CD4-positive, alpha-beta T cell treated with Interleukin-21 for 1 hour (primary cell): ENCODE measurements around the gene PRM3.

ENCODE experiments used
- DNase-seq: peaks from one replicate; pipeline ENCODE4 v3.0.0-alpha.2; 2020

The PRM3 gene

DNA sequence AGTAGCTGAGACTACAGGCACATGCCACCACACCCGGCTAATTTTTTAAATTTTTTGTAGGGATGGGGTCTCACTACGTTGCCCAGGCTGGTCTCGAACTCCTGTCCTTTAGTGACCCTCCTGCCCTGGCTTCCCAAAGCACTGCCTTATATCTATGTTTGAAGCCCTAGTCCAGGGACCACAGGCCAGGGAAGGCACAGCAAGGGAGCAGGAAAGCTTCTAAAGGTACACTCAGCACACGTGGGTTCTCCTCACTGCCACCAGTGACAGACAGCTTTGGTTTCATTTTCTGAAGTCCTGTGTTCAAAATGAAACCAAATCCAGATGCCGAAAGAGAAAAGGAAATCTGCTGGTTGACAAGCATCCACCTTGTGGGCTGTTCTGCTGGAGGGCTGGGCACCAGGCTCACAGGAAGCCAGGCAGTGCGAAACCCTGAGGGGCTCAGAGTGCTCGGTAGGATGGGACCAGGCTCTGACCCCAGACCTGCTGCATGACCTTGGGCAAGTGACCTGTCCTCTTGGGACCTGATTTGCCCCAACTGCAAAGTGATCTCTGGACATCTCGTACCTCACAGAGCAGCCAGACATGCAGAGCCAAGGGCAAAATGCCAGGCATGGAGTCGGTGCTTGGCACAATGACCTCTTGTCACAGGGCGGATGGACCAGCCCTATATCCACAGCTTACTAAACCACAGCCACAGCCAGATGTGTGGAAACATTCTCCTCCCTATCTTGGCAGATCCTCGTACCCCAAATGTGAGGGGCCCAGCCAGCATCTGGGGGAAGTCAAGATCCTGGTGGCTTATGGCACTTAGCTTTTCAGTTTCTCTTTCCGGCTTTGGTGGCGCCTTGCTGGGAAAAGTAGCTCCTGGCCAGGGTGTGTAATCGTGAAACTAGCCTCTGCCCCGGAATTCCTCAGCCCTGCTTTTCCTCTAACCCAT is 14.6 kb downstream of the PRM3 start:
- peak; percentile 71 for DNase-seq

- DNase-seq: peak; percentile 76
These were observed 16.1 kb downstream of the PRM3 start for GRCh38 chr16:11257131-11257938.

- no peak for DNase-seq
These were observed 16.7 kb downstream of the PRM3 start for GRCh38 chr16:11256661-11257130.

GRCh38 chr16:11255737-11256660 is 17.4 kb downstream of the PRM3 start, which contains the start of gene SOCS1:
Gene SOCS1, minus strand, starts transcription at chr16:11256204. Its CDS starts 726 bp downstream, at chr16:11255478.
- DNase-seq: peak; percentile 90

DNA sequence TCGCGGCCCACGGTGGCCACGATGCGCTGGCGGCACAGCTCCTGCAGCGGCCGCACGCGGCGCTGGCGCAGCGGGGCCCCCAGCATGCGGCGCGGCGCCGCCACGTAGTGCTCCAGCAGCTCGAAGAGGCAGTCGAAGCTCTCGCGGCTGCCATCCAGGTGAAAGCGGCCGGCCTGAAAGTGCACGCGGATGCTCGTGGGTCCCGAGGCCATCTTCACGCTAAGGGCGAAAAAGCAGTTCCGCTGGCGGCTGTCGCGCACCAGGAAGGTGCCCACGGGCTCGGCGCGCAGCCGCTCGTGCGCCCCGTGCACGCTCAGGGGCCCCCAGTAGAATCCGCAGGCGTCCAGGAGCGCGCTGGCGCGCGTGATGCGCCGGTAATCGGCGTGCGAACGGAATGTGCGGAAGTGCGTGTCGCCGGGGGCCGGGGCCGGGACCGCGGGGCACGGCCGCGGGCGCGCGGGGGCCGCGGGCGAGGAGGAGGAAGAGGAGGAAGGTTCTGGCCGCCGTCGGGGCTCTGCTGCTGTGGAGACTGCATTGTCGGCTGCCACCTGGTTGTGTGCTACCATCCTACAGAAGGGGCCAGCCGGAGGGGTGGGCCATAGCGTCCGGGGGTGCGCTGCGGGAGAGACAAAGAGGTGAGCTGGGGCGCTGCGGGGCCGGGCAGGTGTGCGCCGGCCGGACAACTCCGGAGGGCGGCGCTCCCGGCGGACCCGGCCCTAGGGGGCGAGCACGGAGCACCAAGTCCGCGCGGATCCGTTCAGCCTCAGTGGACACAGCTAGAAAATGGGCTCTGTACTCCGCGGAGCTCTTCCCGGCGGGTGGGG is 18.3 kb downstream of the PRM3 start:
- DNase-seq: peak; percentile 69

- DNase-seq: peak; percentile 26
These were observed 19.2 kb downstream of the PRM3 start for GRCh38 chr16:11253995-11254912.

DNA sequence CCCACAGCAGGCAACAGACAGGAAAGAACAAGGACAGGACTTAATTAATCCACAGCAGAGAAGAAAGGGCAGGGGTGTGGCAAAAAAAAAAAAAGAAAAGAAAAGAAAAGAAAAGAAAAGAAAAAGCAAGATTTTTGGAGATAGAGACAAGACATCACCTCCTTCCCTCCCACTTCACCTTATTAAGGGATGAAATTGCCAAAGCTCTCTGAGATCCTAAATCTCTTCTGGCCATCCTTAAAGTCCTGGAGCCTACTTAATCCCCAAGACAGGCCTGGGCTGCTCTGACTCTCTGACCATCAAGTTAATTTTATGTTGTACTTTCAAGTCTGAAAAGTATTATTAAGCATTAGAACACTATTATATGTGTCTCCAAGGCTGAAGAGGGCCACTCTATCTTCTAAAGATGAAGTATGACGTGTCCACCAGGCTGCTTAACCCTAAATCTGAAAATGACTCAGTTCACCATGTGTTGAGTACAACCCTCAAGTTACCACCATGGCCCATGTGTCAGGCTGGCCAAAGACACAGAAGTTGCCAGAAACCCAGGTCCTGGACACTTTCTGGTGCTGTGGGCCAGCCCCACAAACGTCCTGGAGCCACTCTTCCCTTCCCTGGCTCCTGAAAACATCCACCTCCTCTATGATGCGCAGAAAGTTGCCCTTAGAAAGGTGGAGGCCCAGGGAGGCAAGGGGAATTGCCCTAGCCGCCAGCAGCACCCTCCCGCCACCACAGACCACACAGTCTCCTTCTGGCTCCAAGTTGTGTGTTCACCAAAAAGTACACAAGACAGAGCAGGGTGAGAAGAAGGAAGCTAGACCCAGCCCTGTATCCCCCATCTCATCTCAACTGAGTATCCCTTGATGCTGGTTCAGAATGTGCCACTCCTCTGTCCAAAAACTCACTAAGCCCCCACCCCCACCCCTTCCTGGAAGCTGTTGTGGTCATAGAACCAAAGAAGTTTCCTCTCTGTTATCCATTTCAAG is 20.1 kb downstream of the PRM3 start:
- peak; percentile 74 for DNase-seq

DNA sequence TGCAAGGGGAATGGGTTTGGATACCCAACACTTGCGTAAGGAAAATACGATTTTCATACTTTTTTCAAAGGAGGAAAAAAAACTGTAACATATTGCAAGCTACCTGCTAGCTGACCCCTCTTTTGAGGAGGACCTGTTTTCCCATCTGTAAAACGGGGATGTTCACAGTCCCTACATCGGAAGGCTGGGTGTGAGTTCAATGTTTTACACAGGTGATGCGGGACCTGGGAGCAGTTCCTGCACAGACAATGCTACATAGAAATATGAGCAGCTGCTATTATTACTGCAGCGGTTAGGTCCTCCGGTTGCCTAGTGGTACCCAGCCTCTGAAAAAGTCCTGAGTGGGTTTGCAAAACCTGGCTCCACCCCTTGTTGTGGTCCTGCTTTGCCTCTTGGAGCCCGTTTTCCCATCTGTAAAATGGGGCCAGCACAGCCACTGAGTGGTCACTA is 20.9 kb downstream of the PRM3 start:
- peak; percentile 22 for DNase-seq

DNA sequence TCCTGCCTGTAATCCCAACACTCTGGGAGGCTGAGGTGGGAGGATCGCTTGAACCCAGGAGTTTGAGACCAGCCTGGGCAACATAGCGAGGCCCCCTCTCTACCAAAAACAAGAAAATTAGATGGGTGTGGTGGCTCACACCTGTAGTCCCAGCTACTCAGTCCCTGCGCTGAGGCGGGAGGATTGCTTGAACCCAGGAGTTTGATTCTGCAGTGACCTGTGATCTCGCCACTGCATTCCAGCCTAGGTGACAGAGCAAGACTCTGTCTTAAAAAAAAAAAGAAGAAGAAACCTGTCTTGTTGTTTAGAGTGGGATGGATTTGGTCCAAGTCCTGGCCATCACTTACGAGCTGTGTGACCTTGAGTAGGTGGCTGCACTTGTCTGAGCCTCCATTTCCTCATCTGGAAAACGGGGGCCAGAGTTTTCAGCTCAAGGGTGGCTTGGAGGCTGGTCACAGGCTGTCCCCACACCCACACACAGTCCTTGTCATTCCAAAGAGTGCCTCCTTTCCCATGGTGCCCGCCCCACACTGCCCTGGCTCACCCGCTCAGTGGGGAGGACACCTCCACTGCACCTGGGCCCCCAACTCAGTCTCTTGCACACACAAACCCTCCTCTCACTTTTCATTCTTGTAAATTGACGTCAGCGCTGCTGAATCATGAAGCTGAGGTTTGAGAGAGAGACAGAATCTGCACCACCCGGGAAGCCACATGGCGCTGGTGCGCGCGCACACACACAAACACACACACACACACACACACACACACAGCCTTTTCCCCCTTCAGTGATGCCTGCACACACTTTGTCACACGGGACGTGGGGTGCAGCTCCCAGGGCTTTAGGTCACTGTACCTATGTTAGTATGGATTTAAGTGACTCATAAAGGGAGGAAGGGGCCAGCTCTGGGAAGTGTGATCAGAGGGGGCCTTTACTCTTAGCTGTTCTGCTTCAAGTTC is 21.6 kb downstream of the PRM3 start:
- peak; percentile 86 for DNase-seq

DNA sequence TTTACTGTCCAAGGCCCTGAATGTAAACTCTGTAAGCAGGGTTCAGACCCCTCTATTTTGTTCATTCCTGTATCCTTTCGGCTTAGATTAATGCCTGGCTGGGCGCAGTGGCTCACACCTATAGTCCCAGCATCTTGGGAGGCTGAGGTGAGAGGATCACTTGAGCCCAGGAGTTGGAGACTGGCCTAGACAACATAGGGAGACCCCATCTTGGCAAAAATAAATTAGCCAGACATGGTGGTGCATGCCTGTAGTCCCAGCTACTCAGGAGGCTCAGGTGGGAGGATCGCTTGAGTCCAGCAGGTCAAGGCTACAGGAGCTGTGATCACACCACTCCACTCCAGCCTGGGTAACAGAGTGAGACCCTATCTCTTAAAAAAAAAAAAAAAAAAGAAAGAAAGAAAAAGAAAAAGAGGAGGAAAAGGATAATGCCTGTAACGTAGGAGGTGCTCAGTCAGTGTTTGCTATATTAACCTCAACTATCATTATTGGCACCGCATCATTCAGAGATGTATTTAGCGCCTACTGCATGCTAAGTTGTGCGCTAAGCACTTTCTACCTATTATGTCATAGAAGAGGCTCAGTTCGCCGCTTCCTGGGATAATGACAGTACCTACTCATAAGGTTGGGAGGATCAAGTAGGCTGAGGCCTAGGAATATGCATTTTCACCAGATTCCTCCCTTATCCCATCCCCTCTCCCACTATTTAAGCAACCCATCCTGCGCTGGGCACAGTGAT is 22.5 kb downstream of the PRM3 start:
- DNase-seq: peak; percentile 11

GRCh38 chr16:11250091-11250785 is 23.2 kb downstream of the PRM3 start:
- DNase-seq: peak; percentile 17

DNA sequence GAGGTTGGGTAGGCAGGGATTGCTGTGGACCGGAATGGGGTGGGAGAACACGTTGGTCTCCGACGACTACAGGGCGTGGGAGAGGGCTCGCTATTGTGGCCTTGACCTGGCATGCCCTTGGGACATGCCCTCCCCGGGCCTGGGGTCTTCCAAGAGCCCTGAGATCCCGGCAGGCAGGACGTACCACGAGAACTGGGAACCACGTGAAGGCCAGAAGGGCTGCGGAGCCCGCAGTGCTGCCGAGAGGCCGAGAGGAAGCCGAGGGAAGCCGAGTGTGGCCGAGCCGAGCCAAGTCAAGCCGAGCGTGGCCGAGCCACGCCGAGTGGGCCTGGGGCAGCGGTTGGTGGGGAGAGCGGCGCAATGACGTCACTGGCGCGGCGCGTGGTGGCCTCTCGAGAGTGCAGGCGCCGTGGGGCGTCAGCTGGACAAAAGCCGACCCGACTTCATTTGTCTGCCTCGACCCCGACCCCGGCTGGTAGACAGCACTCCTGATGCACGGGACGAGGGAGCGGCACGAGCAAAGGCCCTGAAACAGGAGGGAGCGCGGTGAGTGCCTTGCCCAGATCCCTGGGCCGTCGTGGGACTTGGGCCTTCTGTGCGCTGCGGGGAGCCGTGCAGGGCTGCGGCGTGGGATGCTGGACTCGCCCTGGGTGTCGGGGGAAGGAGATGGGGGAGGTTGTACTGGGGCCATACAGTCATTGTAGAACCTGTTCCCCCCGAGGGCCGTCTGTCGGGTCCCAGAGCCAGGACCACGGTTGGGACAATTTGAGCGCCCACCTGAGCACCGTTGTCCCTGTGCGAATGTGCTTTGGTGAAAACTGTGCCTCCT is 24.0 kb downstream of the PRM3 start:
- DNase-seq: no peak

GRCh38 chr16:11248133-11248532 is 25.3 kb downstream of the PRM3 start:
- DNase-seq: no peak

DNA sequence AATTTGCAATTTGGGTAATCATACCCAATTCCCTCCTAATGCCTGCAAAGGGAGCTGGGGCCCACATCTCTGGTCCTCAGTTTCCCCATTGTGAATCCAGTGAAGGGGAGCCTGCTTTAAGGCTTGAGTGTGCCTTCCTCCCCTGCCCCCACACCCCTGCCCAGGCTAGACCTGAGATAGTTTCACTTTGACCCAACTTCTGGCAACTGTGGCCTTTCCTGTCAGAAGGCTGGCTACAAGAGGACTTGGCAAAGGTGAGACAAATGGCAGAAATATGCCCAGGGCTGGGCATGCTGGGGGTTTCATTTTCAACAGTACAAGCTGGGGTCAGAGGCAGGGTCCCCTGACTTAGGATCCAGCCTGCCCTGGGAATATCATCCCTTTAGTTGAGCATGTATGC is 27.4 kb downstream of the PRM3 start:
- no peak for DNase-seq

DNA sequence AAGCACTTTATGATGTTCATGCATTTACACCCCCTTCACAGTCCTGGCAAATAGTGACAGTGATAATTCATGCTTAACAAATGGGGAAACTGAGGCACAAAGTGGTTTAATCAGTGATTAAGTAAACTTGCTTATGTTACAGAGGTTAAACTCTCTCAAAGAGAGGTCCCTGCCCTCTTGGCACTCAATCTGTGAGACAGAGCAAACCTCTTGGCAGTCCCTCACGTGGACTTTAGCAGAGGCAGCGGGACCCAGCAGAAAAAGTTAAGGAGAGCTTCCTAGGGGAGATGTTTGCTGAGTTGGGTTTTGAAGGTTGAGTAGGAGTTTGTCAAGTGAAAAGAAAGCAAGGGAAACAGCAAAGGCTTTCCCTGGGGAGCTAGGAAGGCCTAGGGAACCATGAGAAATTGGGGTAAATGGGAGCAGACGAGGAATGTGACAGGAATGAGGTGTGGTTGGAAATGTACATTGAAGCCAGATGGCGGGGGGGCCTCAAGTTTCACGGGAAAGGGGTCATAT is 28.1 kb downstream of the PRM3 start:
- DNase-seq: no peak
